ENCODE data around the gene OR7A10.
"Not testable (repeated sequence)": the region's sequence is repeated elsewhere in the genome, so short reads cannot be mapped to it uniquely, and the experiment has no call there.

OR7A10 gene

GRCh38 chr19:14796021-14796420 lies 52.7 kb downstream of the OR7A10 start:
- Histone ChIP-seq H3K36me3 (ENCODE audit: insufficient read depth, low read length) (no peaks in the 10 kb centered on the region), H3K27ac (ENCODE audit: low read depth, low read length) (no peak overlapping the region), H3K27me3 (ENCODE audit: insufficient read depth, low read length) (peaks cover 33% of the 10 kb centered on the region), H2AFZ (ENCODE audit: low read length, unreplicated experiment) (no peak overlapping the region), H3K4me1 (ENCODE audit: control insufficient read depth, insufficient read depth, low read length, unreplicated experiment) (no peaks in the 10 kb centered on the region), H3K79me2 (ENCODE audit: control insufficient read depth, insufficient read depth, low read length, unreplicated experiment) (no peaks in the 10 kb centered on the region), H3K4me3 (ENCODE audit: low read depth, low read length) (no peak overlapping the region)

- Histone ChIP-seq H3K79me2 (ENCODE audit: control insufficient read depth, insufficient read depth, low read length, unreplicated experiment) (no peaks in the 10 kb centered on the region), H3K36me3 (ENCODE audit: insufficient read depth, low read length) (no peaks in the 10 kb centered on the region), H3K27ac (ENCODE audit: low read depth, low read length) (no peak overlapping the region), H3K4me1 (ENCODE audit: control insufficient read depth, insufficient read depth, low read length, unreplicated experiment) (no peaks in the 10 kb centered on the region), H2AFZ (ENCODE audit: low read length, unreplicated experiment) (no peak overlapping the region), H3K27me3 (ENCODE audit: insufficient read depth, low read length) (peaks cover 25% of the 10 kb centered on the region), H3K4me3 (ENCODE audit: low read depth, low read length) (no peak overlapping the region)
Measured at GRCh38 chr19:14795078-14795721, 53.5 kb downstream of the OR7A10 start.

- not testable (repeated sequence) for H3K79me2 ChIP-seq (ENCODE audit: control insufficient read depth, insufficient read depth, low read length, unreplicated experiment); H3K4me1 ChIP-seq (ENCODE audit: control insufficient read depth, insufficient read depth, low read length, unreplicated experiment); H3K36me3 ChIP-seq (ENCODE audit: insufficient read depth, low read length); H3K4me3 ChIP-seq (ENCODE audit: low read depth, low read length); H3K27ac ChIP-seq (ENCODE audit: low read depth, low read length); H3K27me3 ChIP-seq (ENCODE audit: insufficient read depth, low read length); H2AFZ ChIP-seq (ENCODE audit: low read length, unreplicated experiment)
Measured at GRCh38 chr19:14792250-14792649, 56.5 kb downstream of the OR7A10 start.

All from ACC112 (cell line).